ENCODE data around the gene PPEF1. TPM values are rescaled to one million over a fixed set of nuclear protein-coding genes. Genes with fewer than 3 reads are reported as not detected.

The PPEF1 gene
- total and polyA plus RNA-seq, 12 donors, result 0.07 to 0.93 (median 0.31) TPM; not detected in 6

- Histone ChIP-seq H3K4me3 (no peak overlapping the region), H3K9me3 (peaks cover 0 to 12% (median 0%) of the 10 kb centered on the region in 11 donors), H3K36me3 (no peaks in the 10 kb centered on the region), H3K27ac (no peak overlapping the region), H3K4me1 (no peaks in the 10 kb centered on the region), H3K27me3 (peaks cover 0 to 13% (median 0%) of the 10 kb centered on the region in 7 donors)
- intact Hi-C loops (cut with DNase I), result no loop called here
- no peak for TF ChIP-seq CTCF (IDR thresholded peaks at IDR 0.05)
- WGBS, 2 donors, result 93 to 94% methylated on average over 3 of the region's 3 CpGs
- ATAC-seq (no peak), DNase-seq (no peak)
Measured at GRCh38 chrX:18709833-18710232, 2.4 kb downstream of the PPEF1 start.

- Histone ChIP-seq H3K27ac (no peak overlapping the region), H3K4me1 (no peaks in the 10 kb centered on the region), H3K36me3 (no peaks in the 10 kb centered on the region), H3K9me3 (peaks cover 0 to 12% (median 0%) of the 10 kb centered on the region in 11 donors), H3K27me3 (no peaks in the 10 kb centered on the region), H3K4me3 (no peak overlapping the region)
- no peak for TF ChIP-seq CTCF (IDR thresholded peaks at IDR 0.05)
- ATAC-seq, result no peak
- intact Hi-C loops (cut with DNase I), result no loop called here
- 92 to 95% methylated on average over 9 of the region's 9 CpGs for WGBS, 2 donors
- DNase-seq, result no peak
Measured at GRCh38 chrX:18714910-18715309, 7.5 kb downstream of the PPEF1 start.

- intact Hi-C loops (cut with DNase I), result no loop called here
- Histone ChIP-seq H3K9me3 (no peaks in the 10 kb centered on the region), H3K4me1 (no peaks in the 10 kb centered on the region), H3K4me3 (no peak overlapping the region), H3K36me3 (no peaks in the 10 kb centered on the region), H3K27me3 (no peaks in the 10 kb centered on the region), H3K27ac (no peak overlapping the region)
- no peak for DNase-seq
- WGBS, 2 donors, result 74 to 91% methylated on average over 4 of the region's 4 CpGs
- no peak for ATAC-seq
- no peak for TF ChIP-seq CTCF (IDR thresholded peaks at IDR 0.05)
Measured at GRCh38 chrX:18719852-18720251, 12.4 kb downstream of the PPEF1 start.

GRCh38 chrX:18721683-18722499, 14.4 kb downstream of the PPEF1 start:
- 79 to 83% methylated on average over 8 of the region's 8 CpGs for WGBS, 2 donors
- Histone ChIP-seq H3K4me1 (peaks cover 0 to 4% (median 0%) of the 10 kb centered on the region in 9 donors), H3K27ac (no peak overlapping the region), H3K36me3 (no peaks in the 10 kb centered on the region), H3K27me3 (no peaks in the 10 kb centered on the region), H3K9me3 (no peaks in the 10 kb centered on the region), H3K4me3 (no peak overlapping the region)
- DNase-seq, result no peak
- TF ChIP-seq CTCF (IDR thresholded peaks at IDR 0.05), result no peak
- intact Hi-C loops (cut with DNase I), result no loop called here
- no peak for ATAC-seq
